Duodenal mucosa (tissue), 2 donors: Measurements from ENCODE around the gene TTC23L.

ENCODE experiments used
- H3K27ac ChIP-seq: one replicate; pipeline ENCODE4 v1.7.0; 2013; ENCODE audit warnings: low read depth, low read length
- H3K27me3 ChIP-seq, 2 donors: one replicate each; pipeline ENCODE4 v1.7.0; 2013; ENCODE audit warnings: low read length in 2 of 2, control low read depth in 1 of 2; ENCODE audit not compliant: insufficient read depth in 2 of 2, control insufficient read depth in 1 of 2
- H3K36me3 ChIP-seq, 2 donors: one replicate each; pipeline ENCODE4 v1.7.0; 2013; ENCODE audit warnings: low read length in 2 of 2, control low read depth in 1 of 2; ENCODE audit not compliant: insufficient read depth in 2 of 2, control insufficient read depth in 1 of 2
- H3K4me1 ChIP-seq, 2 donors: one replicate each; pipeline ENCODE4 v1.7.0; 2013; ENCODE audit warnings: low read length in 2 of 2, control low read depth in 1 of 2; ENCODE audit not compliant: insufficient read depth in 2 of 2, control insufficient read depth in 1 of 2
- H3K4me3 ChIP-seq, 2 donors: one replicate each; pipeline ENCODE4 v1.7.0; 2013; ENCODE audit warnings: low read length in 2 of 2, low read depth in 1 of 2
- H3K9ac ChIP-seq, 2 donors: one replicate each; pipeline ENCODE4 v1.7.0; 2013; ENCODE audit warnings: low read length in 2 of 2, low read depth in 1 of 2
- H3K9me3 ChIP-seq, 2 donors: one replicate each; pipeline ENCODE4 v1.7.0; 2013; ENCODE audit warnings: low read length in 2 of 2, control low read depth in 1 of 2; ENCODE audit not compliant: control insufficient read depth in 1 of 2

TTC23L gene

GRCh38 chr5:34894716-34895115 is 55.8 kb downstream of the TTC23L start:
- H3K9me3 ChIP-seq = no peaks in the 10 kb centered on the region
- no peaks in the 10 kb centered on the region for H3K27me3 ChIP-seq
- H3K27ac ChIP-seq = no peak overlapping the region
- H3K4me3 ChIP-seq = no peak overlapping the region
- H3K4me1 ChIP-seq = no peaks in the 10 kb centered on the region
- H3K36me3 ChIP-seq = no peaks in the 10 kb centered on the region
- H3K9ac ChIP-seq = no peak overlapping the region

DNA sequence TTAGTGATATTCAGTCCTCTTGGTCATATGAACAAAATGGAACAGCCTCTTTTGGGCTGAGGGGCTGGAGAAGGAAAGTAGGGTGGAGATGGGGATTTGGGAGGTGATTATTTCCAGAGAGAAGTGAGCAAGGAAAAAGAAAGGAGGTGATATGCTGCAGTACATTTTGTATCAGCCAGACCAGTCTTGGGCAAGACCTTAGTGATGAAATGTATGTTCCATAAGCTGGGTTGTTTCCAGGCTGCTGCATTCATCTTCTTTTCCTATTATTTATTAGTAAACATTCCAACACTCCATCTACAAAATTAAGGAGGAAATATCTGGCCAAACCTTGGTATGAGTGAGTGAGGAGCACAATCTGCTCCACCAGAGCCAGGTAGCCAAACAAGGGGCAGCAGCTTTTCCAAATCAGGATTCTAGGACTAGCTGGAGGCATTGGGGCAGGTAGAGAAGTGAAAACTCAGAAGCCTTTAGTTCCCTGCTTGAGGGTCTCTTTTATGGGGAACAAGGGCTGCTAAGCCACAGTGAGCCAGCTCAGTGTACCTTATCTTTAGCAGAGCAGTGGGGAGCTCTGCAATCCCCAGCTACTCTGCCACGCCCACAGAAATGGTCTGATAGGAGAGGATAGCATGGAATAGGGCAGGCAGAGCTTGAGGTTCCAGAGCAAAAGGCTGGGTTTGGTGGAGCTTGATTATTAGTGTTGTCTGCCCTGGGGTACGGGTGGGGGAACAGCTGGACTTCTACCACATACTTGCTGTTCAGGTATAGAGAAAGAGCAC is 56.9 kb downstream of the TTC23L start:
- Histone ChIP-seq H3K27ac (no peak overlapping the region), H3K9me3 (no peaks in the 10 kb centered on the region), H3K9ac (no peak overlapping the region), H3K27me3 (no peaks in the 10 kb centered on the region), H3K4me3 (no peak overlapping the region), H3K4me1 (no peaks in the 10 kb centered on the region), H3K36me3 (no peaks in the 10 kb centered on the region)

DNA sequence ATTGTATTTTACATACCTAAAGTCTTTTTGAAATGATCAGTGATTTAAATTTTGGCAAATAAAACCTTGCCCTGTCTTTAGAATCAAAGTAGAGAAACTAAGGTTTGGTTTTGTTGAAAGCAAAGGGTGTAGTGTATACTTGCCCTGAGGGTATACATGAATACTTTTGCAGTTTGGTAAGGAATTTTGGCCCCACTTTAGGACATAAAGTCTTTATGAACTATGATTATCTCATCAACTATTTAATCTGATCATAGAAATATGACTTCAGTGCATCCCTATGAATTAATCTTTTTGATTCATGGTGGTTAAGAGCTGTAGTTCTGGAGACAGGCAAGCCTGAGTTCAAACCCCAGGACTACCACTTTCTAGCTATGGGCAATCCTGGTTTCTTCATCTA is 58.7 kb downstream of the TTC23L start:
- Histone ChIP-seq H3K36me3 (no peaks in the 10 kb centered on the region), H3K9me3 (no peaks in the 10 kb centered on the region), H3K9ac (no peak overlapping the region), H3K4me3 (no peak overlapping the region), H3K27me3 (no peaks in the 10 kb centered on the region), H3K4me1 (no peaks in the 10 kb centered on the region), H3K27ac (no peak overlapping the region)

DNA sequence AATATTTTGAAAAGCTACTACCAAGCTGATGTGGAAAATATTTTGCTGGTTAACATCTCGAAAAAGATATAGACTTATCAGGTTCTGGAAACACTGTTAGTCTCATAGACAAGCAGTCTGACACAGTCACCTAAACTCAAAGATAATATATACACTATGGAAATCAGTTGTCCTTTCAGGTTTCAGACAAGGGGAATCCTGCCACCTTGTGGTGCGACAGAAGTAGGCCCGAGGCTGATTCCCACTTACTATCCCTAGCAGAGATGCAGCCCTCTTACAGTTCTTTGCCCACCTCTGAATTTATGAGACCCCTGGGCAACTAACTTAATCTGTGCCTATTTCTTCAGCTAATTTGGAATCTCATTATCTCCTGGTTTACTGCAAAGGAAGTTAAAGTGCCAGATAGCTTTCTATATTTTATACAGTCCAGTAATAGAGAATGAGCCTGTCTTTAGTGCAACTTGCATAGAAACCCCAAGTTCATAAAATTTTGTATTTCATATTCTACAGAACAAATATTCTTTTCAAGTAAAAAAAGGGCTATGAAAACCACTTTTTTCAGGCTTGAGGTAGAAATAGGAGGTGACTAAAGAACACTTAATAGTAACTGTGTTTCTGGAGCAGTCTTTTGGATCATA is 59.4 kb downstream of the TTC23L start:
- H3K27ac ChIP-seq = no peak overlapping the region
- H3K36me3 ChIP-seq = no peaks in the 10 kb centered on the region
- no peaks in the 10 kb centered on the region for H3K9me3 ChIP-seq
- no peak overlapping the region for H3K4me3 ChIP-seq
- H3K9ac ChIP-seq = no peak overlapping the region
- H3K4me1 ChIP-seq = no peaks in the 10 kb centered on the region
- no peaks in the 10 kb centered on the region for H3K27me3 ChIP-seq

DNA sequence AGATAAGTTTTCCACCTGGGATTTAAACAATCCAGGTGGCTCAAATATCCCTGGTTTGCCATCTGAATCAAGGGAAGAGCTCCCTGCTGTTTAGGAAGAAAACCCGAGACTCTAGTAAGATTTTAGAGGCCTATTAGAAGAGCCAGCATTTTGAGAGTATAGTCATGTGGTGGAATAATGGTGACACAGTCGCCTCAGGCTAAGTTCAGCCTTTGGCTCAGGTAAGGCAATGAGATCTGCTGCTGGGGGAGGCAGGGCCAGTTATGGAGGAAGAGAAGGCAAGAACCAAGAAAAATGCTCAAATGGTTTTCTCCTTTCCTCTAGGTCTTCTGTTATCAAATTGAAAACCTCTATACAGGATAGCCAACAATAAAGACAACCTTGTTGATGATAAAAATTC is 60.1 kb downstream of the TTC23L start:
- no peaks in the 10 kb centered on the region for H3K36me3 ChIP-seq
- H3K9ac ChIP-seq = no peak overlapping the region
- H3K27ac ChIP-seq = no peak overlapping the region
- no peaks in the 10 kb centered on the region for H3K4me1 ChIP-seq
- H3K27me3 ChIP-seq = no peaks in the 10 kb centered on the region
- H3K9me3 ChIP-seq = no peaks in the 10 kb centered on the region
- H3K4me3 ChIP-seq = no peak overlapping the region

DNA sequence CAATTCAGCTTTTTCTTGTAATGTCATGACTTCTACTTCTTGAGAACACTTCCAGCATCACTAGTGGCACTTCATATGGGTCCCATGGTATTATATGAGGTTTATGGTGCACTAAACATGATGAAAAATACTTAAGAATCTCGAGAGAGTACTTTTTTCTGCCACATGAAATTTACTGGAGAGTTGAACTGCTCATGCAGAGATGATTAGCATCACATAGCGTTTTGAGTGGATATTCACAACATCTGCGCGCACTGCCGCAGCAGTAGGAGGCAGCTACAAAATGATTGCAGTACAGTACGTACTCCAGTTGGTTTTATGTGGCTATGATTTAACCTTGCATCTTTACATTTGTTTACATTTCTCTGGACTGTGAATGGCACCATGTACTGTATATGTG is 61.7 kb downstream of the TTC23L start:
- no peaks in the 10 kb centered on the region for H3K36me3 ChIP-seq
- H3K4me1 ChIP-seq = no peaks in the 10 kb centered on the region
- no peaks in the 10 kb centered on the region for H3K27me3 ChIP-seq
- H3K4me3 ChIP-seq = no peak overlapping the region
- H3K9me3 ChIP-seq = no peaks in the 10 kb centered on the region
- no peak overlapping the region for H3K9ac ChIP-seq
- H3K27ac ChIP-seq = no peak overlapping the region

DNA sequence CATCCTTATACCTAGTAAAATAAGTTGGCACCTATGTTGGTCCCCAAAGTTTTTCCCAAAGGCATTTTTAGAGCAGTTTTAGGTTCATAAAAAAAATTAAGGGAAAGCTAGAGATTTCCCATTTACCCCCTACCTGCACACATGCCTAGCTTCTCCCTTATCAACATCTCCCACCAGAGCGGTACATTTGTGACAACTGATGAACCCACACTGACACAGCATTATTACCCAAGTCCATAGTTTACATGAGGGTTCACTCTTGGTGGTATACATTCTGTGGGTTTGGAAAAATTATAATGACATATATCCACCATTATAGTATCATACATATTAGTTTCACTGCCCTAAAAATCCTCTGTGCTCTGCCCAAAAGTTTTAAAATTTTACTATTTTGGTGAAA is 64.3 kb downstream of the TTC23L start:
- Histone ChIP-seq H3K4me1 (no peaks in the 10 kb centered on the region), H3K27ac (no peak overlapping the region), H3K36me3 (no peaks in the 10 kb centered on the region), H3K4me3 (no peak overlapping the region), H3K9ac (no peak overlapping the region), H3K9me3 (no peaks in the 10 kb centered on the region), H3K27me3 (no peaks in the 10 kb centered on the region)

DNA sequence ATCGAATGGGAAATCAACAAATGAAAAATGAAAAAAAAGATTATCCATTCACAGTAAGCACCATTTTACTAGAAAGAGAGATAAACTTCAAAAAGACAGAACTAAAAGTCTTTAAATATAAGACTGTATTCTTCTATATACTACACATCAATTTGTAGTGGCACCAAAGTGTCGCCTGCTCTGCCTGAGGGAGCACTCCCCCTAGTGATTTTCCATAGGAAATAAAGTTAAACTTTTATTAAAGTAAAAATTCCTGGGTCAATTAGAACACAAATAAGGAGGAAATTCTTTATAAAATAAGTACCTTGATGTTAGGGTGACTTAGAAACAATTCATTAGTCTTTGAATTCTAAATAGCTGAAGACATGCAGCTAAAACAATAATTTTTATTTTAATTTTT is 66.6 kb downstream of the TTC23L start:
- Histone ChIP-seq H3K4me1 (no peaks in the 10 kb centered on the region), H3K27ac (no peak overlapping the region), H3K36me3 (peaks cover 3 to 13% of the 10 kb centered on the region in 2 donors), H3K9ac (no peak overlapping the region), H3K4me3 (no peak overlapping the region), H3K9me3 (no peaks in the 10 kb centered on the region), H3K27me3 (no peaks in the 10 kb centered on the region)

GRCh38 chr5:34913072-34913471 is 74.1 kb downstream of the TTC23L start:
- H3K27ac ChIP-seq = no peak overlapping the region
- H3K27me3 ChIP-seq = no peaks in the 10 kb centered on the region
- peaks cover 21 to 24% of the 10 kb centered on the region in 2 donors for H3K4me1 ChIP-seq
- no peaks in the 10 kb centered on the region for H3K9me3 ChIP-seq
- H3K9ac ChIP-seq = no peak overlapping the region
- peaks cover 17 to 34% of the 10 kb centered on the region in 2 donors for H3K36me3 ChIP-seq
- H3K4me3 ChIP-seq = no peak overlapping the region

- Histone ChIP-seq H3K4me1 (peaks cover 21 to 24% of the 10 kb centered on the region in 2 donors), H3K4me3 (peak overlapping the region; percentile 94 to 100), H3K9me3 (no peaks in the 10 kb centered on the region), H3K27ac (peak overlapping the region; percentile 52), H3K9ac (peak overlapping the region; percentile 83 to 94), H3K36me3 (peaks cover 13 to 28% of the 10 kb centered on the region in 2 donors), H3K27me3 (no peaks in the 10 kb centered on the region)
These were observed 75.7 kb downstream of the TTC23L start for GRCh38 chr5:34914671-34915138.
